Activated CD8-positive, alpha-beta memory T cell treated with anti-CD3 and anti-CD28 coated beads for 24 hours (primary cell): ENCODE data around the gene PRSS38.

Source experiments
- DNase-seq: peaks from one replicate; pipeline ENCODE4 v3.0.0-alpha.2; 2020

PRSS38 gene

GRCh38 chr1:227779685-227780084 lies 35.8 kb upstream of the PRSS38 start:
- peak; percentile 41 for DNase-seq

DNA sequence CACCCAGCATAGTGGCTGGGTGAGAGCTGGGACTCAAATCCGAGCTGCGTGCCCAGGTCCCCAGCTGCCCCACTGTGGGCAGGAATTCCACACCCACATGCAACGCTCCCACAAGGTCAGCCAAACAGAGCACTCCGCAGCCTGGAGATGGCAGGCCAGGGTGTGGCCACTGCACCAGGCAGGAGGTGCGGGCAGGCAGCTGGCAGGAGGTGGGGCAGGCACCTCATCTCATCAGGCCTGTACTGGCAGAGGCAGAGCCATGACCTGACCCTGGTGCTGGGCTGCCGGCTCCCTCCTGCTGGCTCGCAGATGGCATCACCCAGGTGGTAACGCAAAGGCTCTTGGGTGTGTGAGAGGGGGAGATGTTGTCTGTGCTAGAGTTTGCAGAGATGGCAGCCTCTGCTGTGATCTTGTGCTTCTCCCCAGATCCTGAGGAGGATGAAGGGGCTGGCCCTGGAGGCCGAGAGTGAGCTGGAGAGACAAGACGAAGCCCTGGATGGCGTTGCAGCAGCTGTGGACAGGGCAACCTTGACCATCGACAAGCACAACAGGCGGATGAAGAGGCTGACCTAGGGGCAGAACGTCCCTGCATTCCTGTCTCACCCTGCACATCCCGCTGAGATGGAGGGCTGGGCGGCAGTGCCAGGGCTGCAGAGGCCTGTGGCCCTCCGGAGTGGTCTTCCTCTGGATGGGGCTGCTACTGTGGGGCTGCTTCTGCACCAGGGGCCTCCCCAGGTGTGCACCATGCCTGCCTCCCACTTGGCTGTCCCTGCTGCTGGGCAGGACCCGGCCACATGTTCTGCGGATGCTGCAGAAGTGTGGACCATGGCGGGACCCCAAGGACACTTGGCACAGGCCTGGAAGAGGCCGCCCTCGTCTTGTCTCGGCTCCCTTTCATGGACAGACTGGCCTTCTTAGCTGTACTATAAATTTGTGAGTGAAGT lies 35.1 kb upstream of the PRSS38 start:
- peak; percentile 50 for DNase-seq

- DNase-seq = peak; percentile 51
Measured at GRCh38 chr1:227781314-227781930, 34.1 kb upstream of the PRSS38 start.

DNA sequence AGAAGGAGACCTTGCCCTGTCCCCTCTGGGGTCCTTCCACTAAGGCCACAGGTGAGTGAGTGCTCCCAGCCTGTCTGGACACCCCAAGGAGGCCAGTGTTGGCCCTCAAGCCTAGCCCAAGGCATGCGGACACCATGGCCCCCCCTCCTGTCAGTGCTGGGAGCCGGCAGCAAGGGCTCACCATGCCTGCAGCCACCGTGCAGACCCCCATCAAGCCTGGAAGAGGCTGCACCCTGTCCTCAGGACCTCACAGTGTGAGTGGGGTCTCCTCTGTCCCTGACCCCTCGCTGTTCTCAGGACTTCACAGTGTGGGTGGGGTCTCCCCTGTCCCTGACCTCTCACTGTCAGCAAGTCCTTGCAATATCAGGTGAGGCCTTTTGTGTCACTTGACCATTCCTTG lies 33.2 kb upstream of the PRSS38 start:
- no peak for DNase-seq

DNA sequence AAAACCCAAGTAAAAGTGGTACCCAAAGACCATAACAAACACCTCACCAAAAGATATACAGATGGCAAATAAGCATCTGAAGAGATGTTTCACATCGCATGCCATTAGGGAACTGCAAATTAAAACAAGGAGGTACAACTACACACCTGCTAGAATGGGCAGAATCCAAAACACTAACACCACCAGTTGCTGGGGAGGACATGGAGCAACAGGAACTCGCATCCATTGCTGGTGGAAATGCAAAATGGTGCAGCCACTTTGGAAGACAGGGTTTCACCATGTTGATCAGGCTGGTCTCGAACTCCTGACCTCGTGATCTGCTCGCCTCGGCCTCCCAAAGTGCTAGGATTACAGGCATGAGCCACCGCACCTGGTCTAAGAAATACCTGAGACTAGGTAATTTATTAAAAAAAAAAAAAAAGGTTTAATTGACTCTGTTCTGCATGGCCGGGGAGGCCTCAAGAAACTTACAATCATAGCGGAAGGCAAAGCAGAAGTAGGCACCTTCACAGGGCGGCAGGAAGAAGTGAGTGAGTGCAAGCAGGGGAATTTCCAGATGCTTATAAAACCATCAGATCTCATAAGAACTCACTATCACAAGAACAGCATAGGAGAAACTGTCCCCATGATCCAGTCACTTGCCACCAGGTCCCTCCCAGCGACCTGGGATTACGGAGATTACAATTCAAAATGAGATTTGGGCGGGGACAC lies 30.2 kb upstream of the PRSS38 start:
- no peak for DNase-seq

DNA sequence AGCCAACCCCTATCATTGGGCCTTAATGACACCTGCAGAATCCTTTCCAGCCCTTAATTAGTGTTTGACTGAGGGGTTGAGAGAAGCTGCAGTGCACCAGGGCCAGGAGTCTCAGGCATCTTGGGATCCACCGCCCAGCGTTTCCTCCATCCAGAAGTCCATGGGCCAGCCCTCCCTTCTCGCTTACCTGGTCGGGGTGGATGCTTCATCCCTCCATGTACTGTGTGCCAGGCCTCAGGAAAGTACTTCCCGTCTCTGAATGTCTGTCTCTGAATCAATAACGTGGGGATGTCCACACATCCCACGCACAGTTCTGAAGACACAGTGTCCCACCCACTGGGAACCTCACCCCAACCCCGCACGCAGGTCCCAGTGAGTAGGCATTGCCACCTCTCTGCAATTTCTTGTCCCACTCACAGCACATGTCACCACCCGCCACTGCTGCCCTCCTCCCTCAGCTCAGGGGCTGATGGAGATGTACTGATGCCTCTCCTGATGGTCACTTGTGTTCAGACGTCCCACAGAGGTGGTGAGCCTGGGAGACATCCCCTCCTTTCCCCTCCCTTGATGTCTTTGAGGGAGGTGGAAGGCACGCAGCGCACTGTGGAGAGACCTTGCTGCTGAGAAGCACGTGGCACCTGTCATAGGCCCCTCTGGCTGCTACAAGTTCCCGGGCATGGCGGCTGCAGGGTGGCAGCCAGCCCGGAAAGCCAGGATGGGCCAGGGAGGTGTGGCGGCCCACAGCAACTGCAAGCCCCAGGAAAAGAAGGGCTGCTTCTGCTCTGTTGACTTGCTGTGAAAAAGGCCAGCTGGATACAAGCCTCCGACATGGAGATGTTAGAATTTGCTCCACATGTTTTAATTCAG lies 29.4 kb upstream of the PRSS38 start:
- DNase-seq = peak; percentile 54

GRCh38 chr1:227786673-227787512 lies 28.6 kb upstream of the PRSS38 start:
- DNase-seq = no peak

- peak; percentile 97 for DNase-seq
Measured at GRCh38 chr1:227787513-227788270, 27.8 kb upstream of the PRSS38 start.

DNA sequence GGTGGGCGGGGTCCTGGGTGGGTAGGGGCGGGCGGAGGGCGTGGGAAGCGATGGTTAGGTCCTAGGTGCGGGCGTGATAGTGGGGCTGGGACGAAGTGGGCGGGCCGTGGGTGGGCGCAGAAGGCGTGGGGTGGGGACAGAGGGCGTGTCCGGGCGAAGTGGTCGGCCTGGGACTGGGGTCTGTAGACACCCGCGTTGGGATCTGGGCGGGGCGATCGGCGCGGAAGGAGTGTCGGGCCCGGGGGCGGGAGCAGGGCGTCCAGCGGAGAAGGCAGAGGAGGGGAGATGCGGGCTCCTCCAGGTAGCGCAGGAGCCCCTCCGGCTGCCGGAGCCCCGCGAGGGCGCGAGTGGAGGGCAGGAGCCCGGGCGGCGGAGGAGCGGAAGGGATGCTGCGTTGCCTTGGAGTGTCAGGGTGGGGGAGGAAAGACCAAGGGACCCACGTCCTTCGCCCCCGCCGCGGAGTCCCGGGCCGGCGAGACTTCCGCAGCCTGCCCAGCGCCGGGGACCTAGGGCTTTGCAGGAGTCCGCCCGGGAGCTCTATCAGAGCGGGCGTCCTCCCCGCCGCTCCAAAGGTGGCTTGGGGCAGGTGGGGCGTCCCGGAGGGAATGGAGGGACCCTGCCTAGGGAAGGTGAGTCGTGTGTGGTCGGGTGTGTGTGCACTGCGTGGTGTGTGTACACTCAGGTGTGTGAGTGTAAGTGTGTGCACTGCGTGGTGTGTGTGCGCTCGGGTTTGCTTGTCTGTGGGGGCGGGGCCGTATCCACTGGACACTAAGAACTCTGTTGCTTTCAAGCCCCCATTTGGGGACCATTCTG lies 27.0 kb upstream of the PRSS38 start:
- peak; percentile 88 for DNase-seq

DNA sequence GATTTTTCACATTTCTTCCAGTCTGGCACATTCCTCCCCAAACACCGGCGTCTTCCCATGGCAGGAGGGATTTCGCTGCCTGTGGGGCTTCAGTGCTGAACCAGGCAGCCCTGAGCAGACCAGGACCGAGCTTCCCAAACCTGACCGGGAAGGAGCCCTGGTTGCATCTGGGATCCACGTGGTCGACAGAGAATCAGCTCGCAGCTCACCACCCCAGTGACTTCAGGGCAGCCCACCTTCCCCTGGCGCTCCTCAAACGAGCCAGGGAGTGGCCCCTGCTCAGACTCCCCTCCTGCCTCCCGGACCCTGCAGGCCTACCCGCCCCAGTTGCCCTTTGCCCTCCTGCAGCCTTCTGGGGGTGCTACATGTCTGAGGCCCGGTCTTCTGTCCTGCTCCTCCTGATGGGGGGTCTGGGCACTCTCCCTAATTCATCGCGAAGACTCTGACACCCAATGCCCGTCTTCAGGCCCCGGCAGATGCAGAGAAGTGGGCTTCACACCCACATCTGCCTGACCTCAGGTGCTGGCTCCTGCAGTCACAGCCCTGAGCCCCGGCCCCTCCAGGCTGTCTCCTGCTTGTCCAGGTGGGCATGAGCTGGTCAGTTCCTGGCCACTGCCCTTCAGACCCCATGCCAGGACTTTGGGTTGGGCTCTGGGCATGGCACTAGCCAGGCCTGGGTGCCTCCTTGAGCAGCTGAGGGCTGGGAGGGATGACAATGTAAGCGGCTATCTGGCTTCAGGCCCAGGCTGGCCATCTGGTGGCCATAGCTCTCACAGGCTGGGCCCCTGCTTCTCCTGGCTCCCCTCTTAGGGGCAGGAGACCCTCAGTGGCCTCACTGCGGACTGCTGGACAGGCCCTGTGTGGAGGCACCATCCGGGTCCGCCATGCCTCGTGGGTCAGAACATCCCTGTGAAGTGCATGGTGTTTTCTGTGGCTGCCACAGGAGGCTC lies 26.1 kb upstream of the PRSS38 start:
- DNase-seq = peak; percentile 58

DNA sequence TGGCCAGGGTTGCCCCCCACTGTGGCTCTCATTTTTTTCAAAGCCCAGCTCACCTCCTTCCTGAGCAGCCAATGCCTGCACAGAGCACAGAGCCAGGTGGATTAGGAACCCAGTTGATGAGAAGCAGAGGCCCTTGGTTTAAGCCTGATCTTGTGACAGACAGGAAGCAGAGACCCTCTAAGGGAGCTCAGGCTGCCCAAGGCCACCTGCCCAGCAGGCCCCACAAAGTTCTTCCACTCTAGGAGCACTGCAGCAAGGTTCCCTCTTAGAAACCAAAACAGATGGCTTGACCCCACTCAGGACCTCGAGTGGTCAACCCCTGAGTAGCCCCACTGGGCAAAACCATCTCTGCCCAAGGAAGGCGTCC lies 25.5 kb upstream of the PRSS38 start:
- peak; percentile 55 for DNase-seq

DNA sequence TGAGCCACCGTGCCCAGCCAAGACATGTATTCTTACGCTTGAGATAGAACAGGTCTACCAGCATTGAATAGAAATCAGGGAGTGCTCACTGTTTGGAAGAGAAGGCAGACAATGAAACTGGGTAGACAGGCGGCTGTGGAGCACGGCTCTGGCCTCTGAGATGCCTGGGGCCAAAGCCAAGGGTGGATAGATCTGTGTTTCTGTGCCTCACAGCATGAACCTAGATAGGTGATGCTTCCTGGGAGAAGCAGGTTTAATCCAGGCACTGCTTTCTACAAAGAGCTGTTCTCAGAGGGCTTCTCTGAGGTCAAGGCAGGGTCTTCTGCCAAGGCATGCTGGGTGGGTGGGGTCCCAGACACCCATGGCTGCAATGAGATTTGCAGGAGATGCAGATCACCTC lies 24.6 kb upstream of the PRSS38 start:
- DNase-seq = no peak

DNA sequence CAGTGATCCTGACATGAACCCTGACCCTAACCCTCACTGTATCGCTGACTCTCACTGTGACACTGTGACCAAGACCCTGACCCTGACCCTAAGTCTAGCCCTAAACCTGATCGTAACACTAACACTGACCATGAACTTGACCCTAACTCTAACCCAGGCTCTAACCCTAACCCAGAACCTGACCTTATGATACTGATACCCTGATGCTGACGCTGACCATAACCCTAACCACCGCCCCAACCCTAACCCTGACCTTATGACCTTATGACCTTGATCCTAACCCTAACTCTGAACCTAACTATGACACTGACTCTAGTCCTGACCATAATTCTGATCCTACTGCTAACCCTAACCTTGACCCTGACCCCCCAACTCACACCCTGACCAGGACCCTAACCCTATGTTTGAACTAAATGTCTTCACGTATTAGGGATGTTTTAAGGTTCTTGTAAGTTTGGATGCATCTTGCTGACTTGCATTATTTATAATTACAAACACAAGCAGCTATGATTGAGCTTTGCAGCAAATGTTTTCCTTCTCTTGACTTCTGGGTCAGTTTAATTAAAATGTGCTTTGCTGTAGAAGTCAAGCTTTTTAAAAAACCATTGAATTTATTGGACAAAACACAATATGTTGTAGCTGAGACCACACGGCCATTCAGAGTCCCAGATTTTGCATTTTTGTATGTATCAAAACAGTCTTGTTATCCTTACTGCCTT lies 23.9 kb upstream of the PRSS38 start:
- DNase-seq = no peak

- no peak for DNase-seq
Measured at GRCh38 chr1:227792216-227793078, 23.0 kb upstream of the PRSS38 start.

DNA sequence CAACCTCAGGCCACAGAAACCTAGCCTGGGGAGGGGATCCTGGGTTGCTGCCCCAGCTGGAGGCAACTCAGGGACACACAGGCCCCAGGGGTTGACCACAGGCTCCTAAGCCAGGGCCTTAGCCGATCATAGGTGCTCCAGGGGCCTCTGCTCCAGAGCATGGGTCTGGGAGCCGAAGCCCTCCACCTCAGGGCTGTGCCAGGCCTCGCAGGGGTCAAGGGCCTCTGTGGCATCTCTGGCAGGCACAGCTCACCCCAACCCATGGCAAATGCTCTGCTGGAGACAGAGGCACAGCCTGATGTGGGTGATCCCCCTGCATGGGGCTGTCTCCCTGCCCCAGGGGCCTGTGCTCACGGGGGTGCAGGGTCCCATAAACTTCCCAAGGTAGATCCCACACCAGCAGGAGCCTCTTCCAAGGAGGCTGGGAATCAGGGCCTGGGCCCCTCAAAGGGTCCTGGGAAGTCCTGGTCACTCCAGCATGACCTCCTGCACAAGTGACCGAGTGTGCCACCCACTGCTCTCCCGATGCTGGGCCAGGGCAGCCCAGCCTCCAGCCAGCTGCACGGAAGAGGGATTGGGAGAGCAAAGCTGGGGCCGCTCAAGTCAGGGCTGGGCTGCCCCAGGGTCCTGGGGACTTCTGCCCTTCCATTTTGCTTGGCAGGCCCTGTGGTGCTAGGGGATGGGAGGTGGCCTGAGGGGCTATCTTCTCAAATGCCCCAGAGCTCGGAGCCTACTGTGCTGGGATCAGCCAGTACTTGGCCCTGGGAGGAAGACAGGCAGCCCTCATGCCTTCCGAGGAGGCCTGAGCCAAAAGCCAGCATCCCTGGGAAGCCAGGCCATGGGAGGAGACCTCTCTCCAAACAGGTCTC lies 22.2 kb upstream of the PRSS38 start:
- no peak for DNase-seq
